Esophagus muscularis mucosa (tissue), 4 donors: ENCODE measurements around the gene AVL9. TPM values are rescaled to one million over a fixed set of nuclear protein-coding genes. Genes with fewer than 3 reads are reported as not detected.

Experiments
- DNase-seq: peaks from one replicate; pipeline ENCODE4 v3.0.0-alpha.2; 2017; ENCODE audit errors: extremely low spot score
- H3K27ac ChIP-seq, 4 donors: fragments of 200-600 bp; sonication (generic); replicated peaks in 1 of 4; 1 replicate in 3 of 4; 2 replicates in 1 of 4; pipeline ENCODE4 v1.5.1; 2016 to 2019; ENCODE audit warnings: mild to moderate bottlenecking in 1 of 4
- H3K27me3 ChIP-seq, 4 donors: fragments of 200-600 bp; sonication (generic); one replicate each; pipeline versions ENCODE4 v1.5.1 to v1.6.0; 2016 to 2019
- H3K36me3 ChIP-seq, 4 donors: fragments of 200-600 bp; sonication (generic); one replicate each; pipeline ENCODE4 v1.5.1; 2016 to 2019
- H3K4me1 ChIP-seq, 4 donors: fragments of 200-600 bp; sonication (generic); one replicate each; pipeline ENCODE4 v1.5.1; 2016 to 2019
- H3K4me3 ChIP-seq, 4 donors: fragments of 200-600 bp; sonication (generic); 1 replicate in 2 of 4; 2 replicates in 2 of 4; pipeline ENCODE4 v1.5.1; 2016 to 2019; ENCODE audit warnings: mild to moderate bottlenecking in 4 of 4, moderate library complexity in 1 of 4
- H3K9me3 ChIP-seq, 4 donors: fragments of 200-600 bp; sonication (generic); 1 replicate in 3 of 4; 2 replicates in 1 of 4; pipeline ENCODE4 v1.5.1; 2016 to 2019
- EP300 ChIP-seq: sonication (generic); formaldehyde crosslinking; IDR thresholded peaks from one replicate; pipeline ENCODE4 v1.6.1; 2017; ENCODE audit warnings: antibody characterized with exemption
- POLR2A ChIP-seq: fragments of 450-650 bp; IDR thresholded peaks from one replicate; pipeline ENCODE4 v1.6.1; 2017; ENCODE audit warnings: antibody characterized with exemption, moderate library complexity, mild to moderate bottlenecking, low read depth
- POLR2AphosphoS5 ChIP-seq, 2 donors: sonication (generic); formaldehyde crosslinking; IDR thresholded peaks; one replicate each; pipeline ENCODE4 v1.6.1; 2017; ENCODE audit warnings: antibody characterized with exemption in 2 of 2
- WGBS: methylation state at CpG from one replicate; pipeline ENCODE4 v1.1.5; 2018; 5-methylcytosine and 5-hydroxymethylcytosine counted together
- intact Hi-C: fragments of 100-400 bp; cut with DNase I; formaldehyde crosslinking; loops from one replicate; pipeline ENCODE4 v1.15.1; 2023
- total RNA-seq, 4 donors: library from RNA; depleted of rRNA; stranded (reverse); fragments of >200 nt; gene quantifications; one replicate each; pipeline versions ENCODE4 v1.1.0 to v1.2.1, GENCODE V29; 2016
- TF ChIP-seq, protein P1 (sequence below), 3 experiments: fragments of 200-600 bp in 2 of 3; fragments of 450-650 bp in 1 of 3; sonication (generic) in 2 of 3; IDR thresholded peaks; one replicate each; pipeline ENCODE4 v1.5.1; 2017 to 2019; ENCODE audit warnings: antibody characterized with exemption in 3 of 3, mild to moderate bottlenecking in 2 of 3, moderate library complexity in 1 of 3

Gene AVL9
- total RNA-seq, 4 donors from 2014 or later = 18.8 to 27.7 (median 21.3) TPM

GRCh38 chr7:32574626-32575025 is 79.3 kb downstream of the AVL9 start:
- DNase-seq = no peak
- H3K27me3 ChIP-seq = no peaks in the 10 kb centered on the region
- H3K4me1 ChIP-seq = no peaks in the 10 kb centered on the region
- H3K9me3 ChIP-seq = no peaks in the 10 kb centered on the region
- WGBS = 97% methylated on average over 1 of the region's 1 CpG
- intact Hi-C loops = no loop called here
- H3K36me3 ChIP-seq = peaks cover 21 to 87% (median 73%) of the 10 kb centered on the region in 4 donors
- no peak overlapping the region for H3K27ac ChIP-seq
- TF ChIP-seq, protein P1, sequence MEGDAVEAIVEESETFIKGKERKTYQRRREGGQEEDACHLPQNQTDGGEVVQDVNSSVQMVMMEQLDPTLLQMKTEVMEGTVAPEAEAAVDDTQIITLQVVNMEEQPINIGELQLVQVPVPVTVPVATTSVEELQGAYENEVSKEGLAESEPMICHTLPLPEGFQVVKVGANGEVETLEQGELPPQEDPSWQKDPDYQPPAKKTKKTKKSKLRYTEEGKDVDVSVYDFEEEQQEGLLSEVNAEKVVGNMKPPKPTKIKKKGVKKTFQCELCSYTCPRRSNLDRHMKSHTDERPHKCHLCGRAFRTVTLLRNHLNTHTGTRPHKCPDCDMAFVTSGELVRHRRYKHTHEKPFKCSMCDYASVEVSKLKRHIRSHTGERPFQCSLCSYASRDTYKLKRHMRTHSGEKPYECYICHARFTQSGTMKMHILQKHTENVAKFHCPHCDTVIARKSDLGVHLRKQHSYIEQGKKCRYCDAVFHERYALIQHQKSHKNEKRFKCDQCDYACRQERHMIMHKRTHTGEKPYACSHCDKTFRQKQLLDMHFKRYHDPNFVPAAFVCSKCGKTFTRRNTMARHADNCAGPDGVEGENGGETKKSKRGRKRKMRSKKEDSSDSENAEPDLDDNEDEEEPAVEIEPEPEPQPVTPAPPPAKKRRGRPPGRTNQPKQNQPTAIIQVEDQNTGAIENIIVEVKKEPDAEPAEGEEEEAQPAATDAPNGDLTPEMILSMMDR (IDR thresholded peaks at IDR 0.05) = no peak
- TF ChIP-seq POLR2A (no peak), EP300 (no peak), POLR2AphosphoS5 (IDR thresholded peaks at IDR 0.05) (no peak)
- no peak overlapping the region for H3K4me3 ChIP-seq

- DNase-seq = no peak
- no peaks in the 10 kb centered on the region for H3K27me3 ChIP-seq
- TF ChIP-seq POLR2A = no peak
- TF ChIP-seq EP300 = no peak
- no peak for TF ChIP-seq POLR2AphosphoS5 (IDR thresholded peaks at IDR 0.05)
- TF ChIP-seq, protein P1 (IDR thresholded peaks at IDR 0.05) = no peak
- intact Hi-C loops = no loop called here
- no peak overlapping the region for H3K4me3 ChIP-seq
- no peaks in the 10 kb centered on the region for H3K4me1 ChIP-seq
- peaks cover 44 to 94% (median 77%) of the 10 kb centered on the region in 4 donors for H3K36me3 ChIP-seq
- no peak overlapping the region for H3K27ac ChIP-seq
- H3K9me3 ChIP-seq = no peaks in the 10 kb centered on the region
- 79% methylated on average over 2 of the region's 2 CpGs for WGBS
Observed at GRCh38 chr7:32577421-32577820, 82.1 kb downstream of the AVL9 start.

GRCh38 chr7:32579776-32580175 is 84.5 kb downstream of the AVL9 start:
- H3K36me3 ChIP-seq = peaks cover 61 to 94% (median 83%) of the 10 kb centered on the region in 4 donors
- TF ChIP-seq POLR2A (no peak), POLR2AphosphoS5 (IDR thresholded peaks at IDR 0.05) (no peak), EP300 (no peak)
- TF ChIP-seq, protein P1 (IDR thresholded peaks at IDR 0.05) = no peak

DNA sequence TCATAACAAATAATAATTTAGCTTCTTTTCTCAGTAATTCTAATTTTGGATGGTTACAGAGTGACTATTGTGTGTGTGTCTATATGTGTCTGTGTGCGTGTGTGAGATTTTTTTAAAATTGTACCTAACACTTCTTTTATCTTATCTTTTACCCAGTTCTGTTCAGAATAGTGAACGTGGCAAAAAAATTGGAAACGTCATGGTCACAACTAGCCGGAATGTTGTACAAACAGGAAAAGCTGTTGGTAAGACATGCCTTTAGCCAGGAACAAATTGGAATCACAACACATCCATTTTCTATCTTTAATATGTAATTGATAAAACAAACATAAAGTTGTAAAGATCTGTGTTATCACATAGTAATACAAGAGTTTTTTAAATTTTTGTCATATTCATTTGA is 85.4 kb downstream of the AVL9 start:
- no peak for TF ChIP-seq POLR2AphosphoS5 (IDR thresholded peaks at IDR 0.05)
- Histone ChIP-seq H3K27ac (no peak overlapping the region), H3K4me3 (no peak overlapping the region), H3K27me3 (no peaks in the 10 kb centered on the region), H3K36me3 (peaks cover 60 to 94% (median 83%) of the 10 kb centered on the region in 4 donors), H3K9me3 (no peaks in the 10 kb centered on the region), H3K4me1 (no peaks in the 10 kb centered on the region)
- no peak for DNase-seq
- 91% methylated on average over 4 of the region's 4 CpGs for WGBS
- intact Hi-C loops = no loop called here

More at GRCh38 chr7:32579776-32580175, 84.5 kb downstream of the AVL9 start:
- no peaks in the 10 kb centered on the region for H3K4me1 ChIP-seq
- DNase-seq = no peak
- H3K4me3 ChIP-seq = no peak overlapping the region
- WGBS = 79% methylated on average over 2 of the region's 2 CpGs
- no peaks in the 10 kb centered on the region for H3K27me3 ChIP-seq
- H3K9me3 ChIP-seq = no peaks in the 10 kb centered on the region
- H3K27ac ChIP-seq = no peak overlapping the region
- intact Hi-C loops = no loop called here

- peaks cover 7 to 10% (median 8%) of the 10 kb centered on the region in 4 donors for H3K4me1 ChIP-seq
- no peak overlapping the region for H3K4me3 ChIP-seq
- TF ChIP-seq, protein P1 (IDR thresholded peaks at IDR 0.05) = no peak
- TF ChIP-seq EP300 = no peak
- TF ChIP-seq POLR2AphosphoS5 (IDR thresholded peaks at IDR 0.05) = no peak
- no peak for TF ChIP-seq POLR2A
- 97% methylated on average over 3 of the region's 3 CpGs for WGBS
- no peak overlapping the region for H3K27ac ChIP-seq
- intact Hi-C loops = no loop called here
- peaks cover 56 to 94% (median 76%) of the 10 kb centered on the region in 4 donors for H3K36me3 ChIP-seq
- H3K9me3 ChIP-seq = no peaks in the 10 kb centered on the region
- no peak for DNase-seq
- H3K27me3 ChIP-seq = no peaks in the 10 kb centered on the region
Observed at GRCh38 chr7:32582036-32582435, 86.7 kb downstream of the AVL9 start.
